OCI-LY1 (cell line): Measurements from ENCODE around the gene ADGRG2.

ENCODE experiments used
- H2AFZ ChIP-seq: fragments of 200-600 bp; sonication (generic), shearing (Covaris generic); 2 replicates; pipeline ENCODE4 v1.6.0; 2014; ENCODE audit warnings: antibody characterized with exemption, mild to moderate bottlenecking, low read length
- H3F3A ChIP-seq: fragments of 200-600 bp; sonication (generic), shearing (Covaris generic); 2 replicates; pipeline ENCODE4 v1.6.0; 2014; ENCODE audit warnings: mild to moderate bottlenecking, antibody characterized with exemption, low read length, moderate library complexity; ENCODE audit not compliant: insufficient read depth
- H3K27ac ChIP-seq: fragments of 200-600 bp; sonication (generic); 2 replicates; pipeline ENCODE4 v1.5.1; 2014; ENCODE audit warnings: low read length, mixed run types, mild to moderate bottlenecking, low read depth; ENCODE audit not compliant: poor library complexity, severe bottlenecking
- H3K27me3 ChIP-seq: fragments of 200-600 bp; sonication (generic); 2 replicates; pipeline ENCODE4 v1.6.0; 2014; ENCODE audit warnings: antibody characterized with exemption, mild to moderate bottlenecking, low read length, moderate library complexity; ENCODE audit not compliant: insufficient read depth
- H3K36me3 ChIP-seq: fragments of 200-600 bp; sonication (generic); 2 replicates; pipeline ENCODE4 v1.6.1; 2014; ENCODE audit warnings: mild to moderate bottlenecking, antibody characterized with exemption, low read length, moderate library complexity, mixed read lengths; ENCODE audit not compliant: insufficient read depth
- H3K4me1 ChIP-seq: fragments of 200-600 bp; sonication (generic); 2 replicates; pipeline ENCODE4 v1.5.1; 2014; ENCODE audit warnings: mild to moderate bottlenecking, low read length, moderate library complexity; ENCODE audit not compliant: insufficient read depth, severe bottlenecking
- H3K4me2 ChIP-seq: fragments of 200-600 bp; sonication (generic), shearing (Covaris generic); 2 replicates; pipeline ENCODE4 v1.6.1; 2014; ENCODE audit warnings: low read length
- H3K4me3 ChIP-seq: fragments of 200-600 bp; sonication (generic); 2 replicates; pipeline ENCODE4 v1.5.1; 2014; ENCODE audit warnings: low read length, low read depth, mild to moderate bottlenecking, mixed read lengths; ENCODE audit not compliant: poor library complexity, severe bottlenecking
- H3K79me2 ChIP-seq: fragments of 200-600 bp; shearing (Covaris generic); 2 replicates; pipeline ENCODE4 v1.6.1; 2016; ENCODE audit warnings: mixed run types, low read length, mixed read lengths; ENCODE audit not compliant: insufficient read depth
- H3K9ac ChIP-seq: fragments of 200-600 bp; sonication (generic), shearing (Covaris generic); 2 replicates; pipeline ENCODE4 v1.6.1; 2014; ENCODE audit warnings: mild to moderate bottlenecking, low read length, mixed read lengths
- H3K9me2 ChIP-seq: fragments of 200-600 bp; sonication (generic), shearing (Covaris generic); 2 replicates; pipeline ENCODE4 v1.6.1; 2014; ENCODE audit warnings: low read depth, mild to moderate bottlenecking, low read length, mixed read lengths
- H3K9me3 ChIP-seq: fragments of 200-600 bp; shearing (Covaris generic); 2 replicates; pipeline ENCODE4 v1.6.1; 2014; ENCODE audit warnings: low read length, mixed read lengths
- H4K20me1 ChIP-seq: fragments of 200-600 bp; sonication (generic), shearing (Covaris generic); 2 replicates; pipeline ENCODE4 v1.6.0; 2016; ENCODE audit warnings: mild to moderate bottlenecking, low read length; ENCODE audit not compliant: insufficient read depth
- EZH2 ChIP-seq: fragments of 200-600 bp; sonication (generic), shearing (Covaris generic); IDR thresholded peaks from 2 replicates; pipeline ENCODE4 v1.8.0; 2017; ENCODE audit warnings: borderline replicate concordance, mixed run types, mild to moderate bottlenecking, antibody characterized with exemption, low read length, moderate library complexity, mixed read lengths
- TF ChIP-seq, protein P1 (sequence below): fragments of 200-600 bp; sonication (generic), shearing (Covaris generic); IDR thresholded peaks from 2 replicates; pipeline ENCODE4 v1.5.1; 2017; ENCODE audit warnings: mild to moderate bottlenecking, antibody characterized with exemption, low read length, moderate library complexity, mixed read lengths

Gene ADGRG2

DNA sequence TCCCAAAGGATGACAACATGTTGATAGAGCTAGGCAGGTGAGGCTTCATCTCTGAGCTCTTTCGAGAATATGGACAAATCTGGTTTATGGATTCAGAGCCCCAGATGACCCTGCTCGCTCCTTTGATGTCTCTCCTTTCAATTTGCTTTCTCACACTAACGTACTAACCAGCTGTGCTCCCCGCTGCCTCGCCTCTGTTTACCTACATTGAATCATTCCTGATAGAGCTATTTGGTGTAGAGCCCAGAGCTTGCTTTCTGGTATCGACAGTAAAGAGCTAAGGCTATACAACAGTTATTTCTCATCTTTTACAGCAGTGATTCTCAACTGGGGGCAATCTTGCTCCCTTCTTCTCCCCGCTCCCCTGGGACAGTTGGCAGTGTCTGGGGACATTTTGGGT lies 129.4 kb downstream of the ADGRG2 start:
- no peak for TF ChIP-seq EZH2
- TF ChIP-seq, protein P1, sequence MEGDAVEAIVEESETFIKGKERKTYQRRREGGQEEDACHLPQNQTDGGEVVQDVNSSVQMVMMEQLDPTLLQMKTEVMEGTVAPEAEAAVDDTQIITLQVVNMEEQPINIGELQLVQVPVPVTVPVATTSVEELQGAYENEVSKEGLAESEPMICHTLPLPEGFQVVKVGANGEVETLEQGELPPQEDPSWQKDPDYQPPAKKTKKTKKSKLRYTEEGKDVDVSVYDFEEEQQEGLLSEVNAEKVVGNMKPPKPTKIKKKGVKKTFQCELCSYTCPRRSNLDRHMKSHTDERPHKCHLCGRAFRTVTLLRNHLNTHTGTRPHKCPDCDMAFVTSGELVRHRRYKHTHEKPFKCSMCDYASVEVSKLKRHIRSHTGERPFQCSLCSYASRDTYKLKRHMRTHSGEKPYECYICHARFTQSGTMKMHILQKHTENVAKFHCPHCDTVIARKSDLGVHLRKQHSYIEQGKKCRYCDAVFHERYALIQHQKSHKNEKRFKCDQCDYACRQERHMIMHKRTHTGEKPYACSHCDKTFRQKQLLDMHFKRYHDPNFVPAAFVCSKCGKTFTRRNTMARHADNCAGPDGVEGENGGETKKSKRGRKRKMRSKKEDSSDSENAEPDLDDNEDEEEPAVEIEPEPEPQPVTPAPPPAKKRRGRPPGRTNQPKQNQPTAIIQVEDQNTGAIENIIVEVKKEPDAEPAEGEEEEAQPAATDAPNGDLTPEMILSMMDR: no peak
- H3K9me2 ChIP-seq: no peaks in the 10 kb centered on the region

DNA sequence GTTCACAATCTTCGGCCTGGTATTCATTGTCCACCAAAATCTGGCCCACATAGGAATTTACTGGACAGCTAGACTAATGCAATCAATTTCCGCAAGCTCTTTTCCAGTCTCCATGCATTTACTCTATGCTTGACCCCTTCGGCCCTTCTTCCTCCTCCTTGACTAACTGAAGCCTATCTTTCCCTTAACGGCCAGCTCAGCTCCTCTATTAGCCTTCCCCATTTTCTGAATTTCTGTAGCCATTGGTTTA lies 137.2 kb downstream of the ADGRG2 start:
- Histone ChIP-seq H3K27ac (no peak overlapping the region), H3F3A (no peaks in the 10 kb centered on the region), H3K4me3 (peak overlapping the region; percentile 98), H3K9me2 (no peaks in the 10 kb centered on the region), H4K20me1 (no peaks in the 10 kb centered on the region), H3K79me2 (peaks cover 9% of the 10 kb centered on the region), H3K4me2 (peak overlapping the region; percentile 91), H2AFZ (peak overlapping the region; percentile 93; the same call in 1 of the 2 replicates), H3K27me3 (no peaks in the 10 kb centered on the region), H3K9me3 (no peaks in the 10 kb centered on the region), H3K9ac (peak overlapping the region; percentile 93), H3K4me1 (peaks cover 39% of the 10 kb centered on the region), H3K36me3 (no peaks in the 10 kb centered on the region)
- TF ChIP-seq, protein P1: no peak
- TF ChIP-seq EZH2: no peak

More for the DNA sequence above, 129.4 kb downstream of the ADGRG2 start:
- Histone ChIP-seq H3K27ac (no peak overlapping the region), H3K27me3 (no peaks in the 10 kb centered on the region), H3K9me3 (no peaks in the 10 kb centered on the region), H3K79me2 (no peaks in the 10 kb centered on the region), H3K9ac (no peak overlapping the region), H3K4me1 (no peaks in the 10 kb centered on the region), H2AFZ (no peak overlapping the region), H3F3A (no peaks in the 10 kb centered on the region), H3K4me2 (no peak overlapping the region), H3K36me3 (no peaks in the 10 kb centered on the region), H4K20me1 (no peaks in the 10 kb centered on the region), H3K4me3 (no peak overlapping the region)

DNA sequence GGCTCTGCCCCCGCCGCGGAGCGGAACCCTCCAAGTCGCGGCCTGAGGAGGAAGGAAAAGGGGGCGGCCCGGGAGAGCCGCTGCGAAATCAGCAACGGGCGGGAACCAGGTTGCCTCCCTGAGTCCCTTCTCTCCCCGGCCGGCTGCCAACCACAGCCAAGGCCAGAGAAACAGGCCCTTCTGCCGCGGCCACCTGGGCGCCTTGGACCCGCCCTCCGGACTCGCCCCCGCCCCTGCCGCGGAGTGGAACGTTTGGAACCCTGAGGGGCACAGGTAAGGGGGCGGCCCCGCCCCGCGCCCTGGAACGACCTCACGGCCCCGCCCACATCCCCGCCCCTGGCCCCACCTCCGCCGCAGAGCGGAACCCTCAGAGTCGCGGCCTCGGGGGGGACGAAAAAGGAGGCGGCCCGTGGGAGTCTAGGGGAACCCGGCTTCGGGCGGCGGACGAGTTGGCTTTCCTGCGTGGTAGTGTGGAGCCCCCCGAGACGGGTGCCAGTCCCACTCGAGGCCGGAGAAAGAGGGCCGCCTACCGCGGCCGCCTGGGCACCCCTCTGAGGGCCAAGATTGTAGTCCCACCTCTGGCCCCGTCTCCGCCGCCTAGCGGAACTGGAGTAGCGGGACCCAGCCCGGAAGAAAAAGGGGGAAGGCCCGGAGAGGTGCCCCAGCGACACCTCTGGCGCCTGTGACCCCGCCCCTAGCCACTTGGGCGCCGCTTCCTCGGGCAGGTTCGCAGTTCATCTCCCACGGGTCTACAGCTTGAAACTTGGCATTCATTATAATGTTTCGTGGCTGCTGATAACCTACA lies 137.7 kb downstream of the ADGRG2 start:
- Histone ChIP-seq H3K4me1 (peaks cover 39% of the 10 kb centered on the region), H3K27ac (peak overlapping the region; percentile 44), H3K27me3 (no peaks in the 10 kb centered on the region), H3K36me3 (no peaks in the 10 kb centered on the region), H3K4me2 (peak overlapping the region; percentile 92), H3K79me2 (peaks cover 9% of the 10 kb centered on the region), H2AFZ (peak overlapping the region; percentile 93; the same call in 1 of the 2 replicates), H3F3A (no peaks in the 10 kb centered on the region), H3K9ac (peak overlapping the region; percentile 93), H3K9me2 (no peaks in the 10 kb centered on the region), H3K9me3 (no peaks in the 10 kb centered on the region), H4K20me1 (no peaks in the 10 kb centered on the region), H3K4me3 (peak overlapping the region; percentile 98)
- TF ChIP-seq, protein P1: no peak
- no peak for TF ChIP-seq EZH2
